IPS-15b (cell line): ENCODE measurements around the gene BTAF1.
A peak's percentile ranks its signal among the peaks of the same experiment; 100 is the strongest.
"Not testable (repeated sequence)": the region's sequence is repeated elsewhere in the genome, so short reads cannot be mapped to it uniquely, and the experiment has no call there.

Experiments
- H3K27me3 ChIP-seq: one replicate; pipeline ENCODE4 v1.6.1; 2013; ENCODE audit warnings: low read length; ENCODE audit not compliant: control insufficient read depth, insufficient read depth
- H3K36me3 ChIP-seq: one replicate; pipeline ENCODE4 v1.6.1; 2013; ENCODE audit warnings: low read length; ENCODE audit not compliant: control insufficient read depth, insufficient read depth
- H3K4me1 ChIP-seq: one replicate; pipeline ENCODE4 v1.6.1; 2013; ENCODE audit warnings: mild to moderate bottlenecking, low read length; ENCODE audit not compliant: control insufficient read depth, insufficient read depth
- H3K4me3 ChIP-seq: one replicate; pipeline ENCODE4 v1.5.1; 2013; ENCODE audit warnings: low read depth, low read length
- H3K9ac ChIP-seq: one replicate; pipeline ENCODE4 v1.6.1; 2013; ENCODE audit warnings: low read depth, mild to moderate bottlenecking, low read length
- H3K9me3 ChIP-seq: one replicate; pipeline ENCODE4 v1.6.1; 2013; ENCODE audit warnings: mild to moderate bottlenecking, low read length; ENCODE audit not compliant: control insufficient read depth, insufficient read depth

The BTAF1 gene

GRCh38 chr10:92027141-92027540 is 103.6 kb downstream of the BTAF1 start:
- Histone ChIP-seq H3K4me3 (no peak overlapping the region), H3K4me1 (peaks cover under 1% of the 10 kb centered on the region), H3K9ac (no peak overlapping the region), H3K9me3 (no peaks in the 10 kb centered on the region), H3K36me3 (peaks cover 7% of the 10 kb centered on the region), H3K27me3 (no peaks in the 10 kb centered on the region)

GRCh38 chr10:92031580-92031979 is 108.0 kb downstream of the BTAF1 start:
- no peaks in the 10 kb centered on the region for H3K27me3 ChIP-seq
- H3K9ac ChIP-seq: no peak overlapping the region
- peaks cover 13% of the 10 kb centered on the region for H3K4me1 ChIP-seq
- H3K9me3 ChIP-seq: no peaks in the 10 kb centered on the region
- H3K36me3 ChIP-seq: no peaks in the 10 kb centered on the region
- H3K4me3 ChIP-seq: no peak overlapping the region

- H3K27me3 ChIP-seq, H3K4me3 ChIP-seq, H3K9ac ChIP-seq, H3K9me3 ChIP-seq, H3K36me3 ChIP-seq: not testable (repeated sequence)
- peaks cover 13% of the 10 kb centered on the region for H3K4me1 ChIP-seq
Observed at GRCh38 chr10:92033070-92033469, 109.5 kb downstream of the BTAF1 start.

- no peaks in the 10 kb centered on the region for H3K27me3 ChIP-seq
- no peak overlapping the region for H3K9ac ChIP-seq
- H3K36me3 ChIP-seq: no peaks in the 10 kb centered on the region
- H3K4me3 ChIP-seq: no peak overlapping the region
- H3K4me1 ChIP-seq: no peaks in the 10 kb centered on the region
- no peaks in the 10 kb centered on the region for H3K9me3 ChIP-seq
Observed at GRCh38 chr10:92038949-92039348, 115.4 kb downstream of the BTAF1 start.

GRCh38 chr10:92042541-92042940 is 119.0 kb downstream of the BTAF1 start:
- Histone ChIP-seq H3K9me3 (no peaks in the 10 kb centered on the region), H3K4me1 (peaks cover 7% of the 10 kb centered on the region), H3K9ac (no peak overlapping the region), H3K4me3 (no peak overlapping the region), H3K27me3 (peaks cover 7% of the 10 kb centered on the region), H3K36me3 (no peaks in the 10 kb centered on the region)

GRCh38 chr10:92045641-92046106 is 122.1 kb downstream of the BTAF1 start:
- Histone ChIP-seq H3K27me3 (peaks cover 7% of the 10 kb centered on the region), H3K9ac (no peak overlapping the region), H3K36me3 (no peaks in the 10 kb centered on the region), H3K4me1 (peaks cover 7% of the 10 kb centered on the region), H3K9me3 (no peaks in the 10 kb centered on the region), H3K4me3 (peak overlapping the region; percentile 47)

GRCh38 chr10:92047215-92047614 is 123.6 kb downstream of the BTAF1 start:
- H3K4me3 ChIP-seq: no peak overlapping the region
- peaks cover 7% of the 10 kb centered on the region for H3K27me3 ChIP-seq
- H3K9ac ChIP-seq: no peak overlapping the region
- no peaks in the 10 kb centered on the region for H3K36me3 ChIP-seq
- peaks cover 7% of the 10 kb centered on the region for H3K4me1 ChIP-seq
- no peaks in the 10 kb centered on the region for H3K9me3 ChIP-seq

- no peaks in the 10 kb centered on the region for H3K36me3 ChIP-seq
- no peak overlapping the region for H3K9ac ChIP-seq
- H3K27me3 ChIP-seq: no peaks in the 10 kb centered on the region
- no peaks in the 10 kb centered on the region for H3K9me3 ChIP-seq
- no peak overlapping the region for H3K4me3 ChIP-seq
- no peaks in the 10 kb centered on the region for H3K4me1 ChIP-seq
Observed at GRCh38 chr10:92052088-92052487, 128.5 kb downstream of the BTAF1 start.

GRCh38 chr10:92052741-92053140 is 129.2 kb downstream of the BTAF1 start:
- H3K36me3 ChIP-seq: no peaks in the 10 kb centered on the region
- no peaks in the 10 kb centered on the region for H3K27me3 ChIP-seq
- no peak overlapping the region for H3K4me3 ChIP-seq
- H3K9ac ChIP-seq: no peak overlapping the region
- H3K4me1 ChIP-seq: no peaks in the 10 kb centered on the region
- H3K9me3 ChIP-seq: no peaks in the 10 kb centered on the region

- Histone ChIP-seq H3K36me3 (no peaks in the 10 kb centered on the region), H3K9ac (no peak overlapping the region), H3K27me3 (no peaks in the 10 kb centered on the region), H3K4me3 (no peak overlapping the region), H3K9me3 (no peaks in the 10 kb centered on the region), H3K4me1 (no peaks in the 10 kb centered on the region)
Observed at GRCh38 chr10:92054807-92055206, 131.2 kb downstream of the BTAF1 start.

GRCh38 chr10:92062273-92062672 is 138.7 kb downstream of the BTAF1 start:
- Histone ChIP-seq H3K4me1 (no peaks in the 10 kb centered on the region), H3K9ac (no peak overlapping the region), H3K27me3 (no peaks in the 10 kb centered on the region), H3K9me3 (no peaks in the 10 kb centered on the region), H3K36me3 (no peaks in the 10 kb centered on the region), H3K4me3 (no peak overlapping the region)

GRCh38 chr10:92064506-92064905 is 140.9 kb downstream of the BTAF1 start:
- H3K36me3 ChIP-seq: no peaks in the 10 kb centered on the region
- no peak overlapping the region for H3K4me3 ChIP-seq
- no peak overlapping the region for H3K9ac ChIP-seq
- no peaks in the 10 kb centered on the region for H3K9me3 ChIP-seq
- H3K4me1 ChIP-seq: no peaks in the 10 kb centered on the region
- H3K27me3 ChIP-seq: no peaks in the 10 kb centered on the region

GRCh38 chr10:92066386-92066785 is 142.8 kb downstream of the BTAF1 start:
- Histone ChIP-seq H3K4me1 (no peaks in the 10 kb centered on the region), H3K9ac (no peak overlapping the region), H3K9me3 (no peaks in the 10 kb centered on the region), H3K36me3 (no peaks in the 10 kb centered on the region), H3K27me3 (no peaks in the 10 kb centered on the region), H3K4me3 (no peak overlapping the region)
